Measurements from ENCODE around the gene TOM1L2. TPM values are rescaled to one million over a fixed set of nuclear protein-coding genes. Genes with fewer than 3 reads are reported as not detected.
A peak's percentile ranks its signal among the peaks of the same experiment; 100 is the strongest.

The TOM1L2 gene
- total and polyA plus RNA-seq, 4 experiments from 2014 or later, result 1.6 to 63.1 (median 35.7) TPM

DNA sequence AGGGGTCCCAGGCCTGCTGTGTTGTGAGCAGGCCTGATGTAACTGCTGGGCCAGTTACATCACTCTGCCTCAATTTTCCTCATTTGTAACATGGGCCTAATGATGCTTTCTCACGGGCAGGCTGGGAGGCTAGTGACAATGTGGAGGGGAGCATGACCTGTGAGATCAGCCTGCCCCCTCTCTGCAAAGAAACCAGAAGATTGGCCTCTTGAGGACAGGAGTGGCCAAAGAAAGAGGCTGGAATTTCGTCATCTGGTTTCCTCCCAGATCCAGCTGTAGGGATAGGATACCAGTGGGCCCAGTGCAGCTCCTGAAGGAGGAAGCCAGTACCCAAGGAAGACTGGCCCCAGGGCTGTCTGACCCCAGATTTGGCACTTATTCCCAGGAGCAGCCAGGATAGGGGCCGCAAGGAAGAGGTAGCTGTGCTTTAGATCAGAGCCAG is 134.8 kb downstream of the TOM1L2 start:
- no peaks in the 10 kb centered on the region for H3K27me3 Mint-ChIP-seq
- Histone ChIP-seq H3K27me3 (ENCODE audit: insufficient read depth, low read length) (no peaks in the 10 kb centered on the region), H3K4me3 (ENCODE audit: low read length in 2 of 2) (peak overlapping the region in 1 of 2 donors; percentile 47), H3K36me3 (ENCODE audit: insufficient read depth, low read length) (no peaks in the 10 kb centered on the region), H3K9me3 (ENCODE audit: control insufficient read depth in 1 of 2, low read length in 2 of 2) (no peaks in the 10 kb centered on the region), H3K4me1 (ENCODE audit: insufficient read depth, low read length) (peaks cover 57% of the 10 kb centered on the region), H3K27ac (ENCODE audit: low read depth, low read length) (peak overlapping the region; percentile 98)
- H3K27ac Mint-ChIP-seq, result peak overlapping the region; percentile 95 to 99 (median 97)
- H3K4me3 Mint-ChIP-seq, result peak overlapping the region; percentile 85 to 93 (median 88)
- H3K36me3 Mint-ChIP-seq, result peaks cover 0 to 6% of the 10 kb centered on the region in 2 donors
- H3K9me3 Mint-ChIP-seq, result no peaks in the 10 kb centered on the region
- POLR2A ChIA-PET (ENCODE audit: partially characterized antibody), result interaction anchor here (1.1 to 4.6 kb wide), 5 partner anchors 11 to 155 kb away, joined by 4 to 79 read pairs (median 14); no protein-coding TSS in a partner anchor
- CTCF ChIA-PET (ENCODE audit: partially characterized antibody), result interaction anchor here (1.0 to 2.0 kb wide), 4 partner anchors 10 to 196 kb away, joined by 3 to 17 read pairs (median 3); no protein-coding TSS in a partner anchor
- H3K4me1 Mint-ChIP-seq, result peaks cover 31 to 69% (median 58%) of the 10 kb centered on the region in 4 donors
- intact Hi-C loops (cut with micrococcal nuclease), result loop anchor here (2.0 to 5.0 kb wide), 2 partner anchors 13 to 120 kb away; no protein-coding TSS in a partner anchor
- no peak for DNase-seq

DNA sequence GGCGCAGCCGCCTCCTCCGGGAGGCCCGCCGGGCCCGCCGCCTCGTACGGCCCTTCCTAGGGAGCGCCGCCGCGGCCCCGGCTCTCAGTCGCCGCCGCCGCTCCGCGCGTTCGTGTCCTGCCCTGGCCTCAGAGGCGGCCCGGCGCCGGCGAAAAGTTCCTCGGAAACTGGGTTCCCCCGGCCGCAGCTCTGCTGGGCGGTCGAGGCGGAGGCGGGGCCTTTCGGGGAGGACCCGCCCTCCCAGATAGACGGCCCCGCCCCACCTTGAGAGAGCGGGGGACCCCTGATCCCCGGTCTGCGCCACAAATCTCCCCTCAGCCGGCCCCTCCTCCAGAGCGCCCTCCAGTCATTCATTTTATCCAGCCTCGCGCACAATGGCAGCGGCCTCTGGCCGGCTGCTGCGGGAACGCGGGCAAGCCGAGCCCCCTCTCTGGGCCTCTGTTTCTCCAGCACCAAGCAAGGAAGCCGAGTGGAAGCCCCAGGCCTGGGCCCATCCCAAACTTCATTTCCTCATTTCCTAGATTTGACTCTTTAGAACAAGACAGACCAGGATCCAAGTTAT is 135.3 kb downstream of the TOM1L2 start, which contains the start of gene SREBF1:
Gene SREBF1, minus strand, starts transcription at position 169 of the 562 bp plus-strand sequence. CDS start 169 bp downstream, outside the sequence.
- no peaks in the 10 kb centered on the region for H3K27me3 Mint-ChIP-seq
- ChIA-PET POLR2A (ENCODE audit: partially characterized antibody) (interaction anchor here (0.9 to 4.6 kb wide), 15 partner anchors 11 to 202 kb away, joined by 3 to 79 read pairs (median 5); partner anchors contain the start of genes ATPAF2 and GID4), CTCF (ENCODE audit: partially characterized antibody) (interaction anchor here (0.8 to 2.1 kb wide), 10 partner anchors 9 to 196 kb away, joined by 3 to 17 read pairs (median 4); no protein-coding TSS in a partner anchor)
- Histone ChIP-seq H3K4me1 (ENCODE audit: insufficient read depth, low read length) (peaks cover 57% of the 10 kb centered on the region), H3K36me3 (ENCODE audit: insufficient read depth, low read length) (no peaks in the 10 kb centered on the region), H3K4me3 (ENCODE audit: low read length in 2 of 2) (peak within 1 kb of the TSS; percentile 48 to 64), H3K27ac (ENCODE audit: low read depth, low read length) (peak within 1 kb of the TSS; percentile 98), H3K9me3 (ENCODE audit: control insufficient read depth in 1 of 2, low read length in 2 of 2) (no peaks in the 10 kb centered on the region), H3K27me3 (ENCODE audit: insufficient read depth, low read length) (no peaks in the 10 kb centered on the region)
- H3K4me1 Mint-ChIP-seq, result peaks cover 35 to 74% (median 62%) of the 10 kb centered on the region in 4 donors
- H3K9me3 Mint-ChIP-seq, result no peaks in the 10 kb centered on the region
- H3K27ac Mint-ChIP-seq, result peak within 1 kb of the TSS; percentile 95 to 99 (median 98)
- peaks cover 3 to 9% of the 10 kb centered on the region in 2 donors for H3K36me3 Mint-ChIP-seq
- DNase-seq, result peak; percentile 51 to 66 (median 58)
- intact Hi-C loops (cut with micrococcal nuclease), result loop anchor here (1.0 to 5.0 kb wide), 5 partner anchors 14 to 135 kb away; partner anchors contain the start of genes DRC3 and TOM1L2
- peak within 1 kb of the TSS; percentile 86 to 93 (median 89) for H3K4me3 Mint-ChIP-seq

DNA sequence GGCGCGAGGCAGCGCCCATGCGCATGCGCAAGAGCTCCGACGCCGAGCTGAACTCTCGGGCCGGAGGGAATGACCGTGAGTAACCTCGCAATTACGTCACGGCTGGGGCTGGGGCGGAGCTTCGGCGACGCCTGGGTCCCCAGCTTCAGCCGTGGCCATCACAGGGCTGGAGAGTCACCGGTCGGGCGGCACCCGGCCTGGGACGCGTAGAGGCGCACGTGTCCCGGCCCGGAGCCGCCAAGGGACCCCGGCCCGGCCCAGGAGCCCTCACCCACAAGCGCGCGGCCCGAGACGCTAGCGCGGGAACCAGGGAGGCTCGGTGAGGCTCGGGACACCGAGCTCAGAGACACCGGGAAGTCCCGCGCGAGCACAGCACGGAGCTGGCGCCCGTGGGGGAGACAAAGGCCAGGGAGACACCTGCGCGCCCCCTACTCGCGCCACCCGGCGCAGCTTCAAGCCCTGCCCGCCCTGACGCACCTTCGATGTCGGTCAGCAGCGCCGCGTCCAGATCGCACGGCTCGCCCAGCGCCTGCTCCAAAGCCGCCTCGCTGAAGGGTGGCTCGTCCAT is 135.9 kb downstream of the TOM1L2 start:
- H3K36me3 ChIP-seq (ENCODE audit: insufficient read depth, low read length), result no peaks in the 10 kb centered on the region
- H3K27ac ChIP-seq (ENCODE audit: low read depth, low read length), result peak overlapping the region; percentile 98
- no peaks in the 10 kb centered on the region for H3K27me3 ChIP-seq (ENCODE audit: insufficient read depth, low read length)
- peak overlapping the region; percentile 48 to 64 for H3K4me3 ChIP-seq (ENCODE audit: low read length in 2 of 2)
- Mint-ChIP-seq H3K9me3 (no peaks in the 10 kb centered on the region), H3K4me1 (peaks cover 35 to 78% (median 62%) of the 10 kb centered on the region in 4 donors), H3K4me3 (peak overlapping the region; percentile 73 to 93 (median 89)), H3K27me3 (no peaks in the 10 kb centered on the region), H3K36me3 (peaks cover 3 to 9% of the 10 kb centered on the region in 2 donors), H3K27ac (peak overlapping the region; percentile 95 to 99 (median 98))
- DNase-seq, result peak; percentile 95 to 98 (median 97)
- no peaks in the 10 kb centered on the region for H3K9me3 ChIP-seq (ENCODE audit: control insufficient read depth in 1 of 2, low read length in 2 of 2)
- intact Hi-C loops (cut with micrococcal nuclease), result loop anchor here (1.0 to 5.0 kb wide), 5 partner anchors 13 to 136 kb away; partner anchors contain the start of genes DRC3 and TOM1L2
- CTCF ChIA-PET (ENCODE audit: partially characterized antibody), result interaction anchor here (0.7 to 2.1 kb wide), 8 partner anchors 9 to 25 kb away, joined by 3 to 17 read pairs (median 5); no protein-coding TSS in a partner anchor
- POLR2A ChIA-PET (ENCODE audit: partially characterized antibody), result interaction anchor here (0.6 to 4.6 kb wide), 21 partner anchors 12 to 598 kb away, joined by 3 to 79 read pairs (median 4); partner anchors contain the start of genes ALKBH5, ATPAF2, DRC3 and GID4
- peaks cover 57% of the 10 kb centered on the region for H3K4me1 ChIP-seq (ENCODE audit: insufficient read depth, low read length)

DNA sequence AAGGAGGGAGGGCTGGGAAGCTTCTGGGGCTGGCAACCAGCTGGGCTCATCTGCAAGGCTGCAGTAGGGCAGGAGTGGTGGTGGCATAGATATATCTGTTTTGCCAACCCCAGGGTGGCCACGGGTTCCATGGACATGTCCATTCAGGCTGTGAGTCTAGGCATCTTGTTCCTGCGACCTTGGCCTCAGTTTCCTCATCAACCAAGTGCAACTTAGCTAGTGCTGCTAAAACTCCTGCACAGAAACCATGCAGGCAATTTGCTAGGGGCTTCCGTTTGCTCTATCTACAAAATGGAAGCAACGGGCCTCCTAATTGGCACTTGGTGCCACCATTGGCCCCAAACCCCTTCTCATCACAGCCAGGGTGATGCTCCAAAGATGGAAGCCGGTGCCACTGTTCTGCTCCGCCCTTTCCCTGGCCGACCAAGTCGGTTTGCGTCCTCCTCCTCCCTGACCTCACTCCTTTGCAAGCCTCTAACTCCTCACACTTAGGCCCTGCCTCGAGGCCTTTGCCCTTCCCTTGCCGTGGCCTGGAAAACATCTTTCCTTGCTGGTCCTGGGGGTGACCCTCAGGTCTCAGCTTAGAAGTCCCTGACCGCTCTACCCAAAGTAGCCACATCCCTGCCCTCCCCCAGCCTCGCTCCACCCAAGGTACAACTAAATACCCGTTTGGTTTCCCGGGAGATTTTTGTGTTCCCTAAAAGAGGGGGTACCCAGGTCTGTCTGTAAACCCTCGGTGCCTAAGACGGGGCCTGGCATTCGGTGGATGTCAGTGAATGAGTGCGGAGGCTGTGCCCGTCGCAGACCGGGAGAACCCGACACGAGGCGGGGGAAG is 136.6 kb downstream of the TOM1L2 start:
- H3K4me1 ChIP-seq (ENCODE audit: insufficient read depth, low read length), result peaks cover 63% of the 10 kb centered on the region
- peak overlapping the region; percentile 73 to 91 (median 89) for H3K4me3 Mint-ChIP-seq
- H3K27me3 ChIP-seq (ENCODE audit: insufficient read depth, low read length), result no peaks in the 10 kb centered on the region
- DNase-seq, result no peak
- peak overlapping the region; percentile 95 to 99 (median 98) for H3K27ac Mint-ChIP-seq
- no peaks in the 10 kb centered on the region for H3K9me3 Mint-ChIP-seq
- peak overlapping the region; percentile 98 for H3K27ac ChIP-seq (ENCODE audit: low read depth, low read length)
- intact Hi-C loops (cut with micrococcal nuclease), result loop anchor here (1.0 to 5.0 kb wide), 5 partner anchors 12 to 137 kb away; partner anchors contain the start of genes DRC3 and TOM1L2
- POLR2A ChIA-PET (ENCODE audit: partially characterized antibody), result interaction anchor here (0.6 to 4.6 kb wide), 20 partner anchors 13 to 598 kb away, joined by 3 to 79 read pairs (median 4); partner anchors contain the start of genes ALKBH5, ATPAF2, DRC3 and GID4
- CTCF ChIA-PET (ENCODE audit: partially characterized antibody), result interaction anchor here (0.7 to 2.1 kb wide), 8 partner anchors 8 to 25 kb away, joined by 3 to 17 read pairs (median 5); no protein-coding TSS in a partner anchor
- H3K36me3 ChIP-seq (ENCODE audit: insufficient read depth, low read length), result no peaks in the 10 kb centered on the region
- peaks cover 33 to 77% (median 57%) of the 10 kb centered on the region in 4 donors for H3K4me1 Mint-ChIP-seq
- no peaks in the 10 kb centered on the region for H3K27me3 Mint-ChIP-seq
- H3K4me3 ChIP-seq (ENCODE audit: low read length in 2 of 2), result peak overlapping the region; percentile 48 to 64
- no peaks in the 10 kb centered on the region for H3K9me3 ChIP-seq (ENCODE audit: control insufficient read depth in 1 of 2, low read length in 2 of 2)
- H3K36me3 Mint-ChIP-seq, result peaks cover 3 to 12% of the 10 kb centered on the region in 2 donors

DNA sequence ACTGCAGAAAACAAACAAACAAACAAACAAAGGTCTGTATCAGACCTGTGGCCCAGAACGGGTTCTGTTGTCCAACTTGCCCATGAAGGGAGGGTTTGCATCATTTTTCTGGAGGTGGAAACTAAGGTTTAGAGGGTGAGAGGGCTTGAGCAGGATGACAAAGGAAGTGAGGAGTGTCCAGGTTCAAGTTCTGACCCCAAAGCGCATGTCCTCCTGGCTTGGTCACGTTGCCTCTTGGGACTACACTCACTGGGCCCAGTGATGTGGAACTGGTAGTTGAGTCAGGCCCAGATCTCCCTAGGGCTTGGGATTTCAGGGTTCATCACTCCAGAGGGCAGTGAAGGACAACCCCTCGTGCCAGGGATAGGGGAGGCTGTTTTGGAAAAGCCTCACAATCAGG is 137.2 kb downstream of the TOM1L2 start:
- Histone ChIP-seq H3K36me3 (ENCODE audit: insufficient read depth, low read length) (no peaks in the 10 kb centered on the region), H3K27ac (ENCODE audit: low read depth, low read length) (peak overlapping the region; percentile 98), H3K4me1 (ENCODE audit: insufficient read depth, low read length) (peaks cover 63% of the 10 kb centered on the region), H3K9me3 (ENCODE audit: control insufficient read depth in 1 of 2, low read length in 2 of 2) (no peaks in the 10 kb centered on the region), H3K4me3 (ENCODE audit: low read length in 2 of 2) (no peak overlapping the region), H3K27me3 (ENCODE audit: insufficient read depth, low read length) (no peaks in the 10 kb centered on the region)
- Mint-ChIP-seq H3K4me3 (peak overlapping the region; percentile 52 to 91 (median 80)), H3K27me3 (no peaks in the 10 kb centered on the region), H3K9me3 (no peaks in the 10 kb centered on the region), H3K36me3 (peaks cover 3 to 12% of the 10 kb centered on the region in 2 donors), H3K4me1 (peaks cover 33 to 77% (median 57%) of the 10 kb centered on the region in 4 donors), H3K27ac (peak overlapping the region; percentile 95 to 99 (median 98))
- DNase-seq, result no peak
- ChIA-PET CTCF (ENCODE audit: partially characterized antibody) (interaction anchor here (1.4 to 2.8 kb wide), 4 partner anchors 9 to 27 kb away, joined by 3 to 11 read pairs (median 6); no protein-coding TSS in a partner anchor), POLR2A (ENCODE audit: partially characterized antibody) (interaction anchor here (1.5 to 4.6 kb wide), 3 partner anchors 12 to 204 kb away, joined by 4 to 79 read pairs (median 6); partner anchors contain the start of genes ATPAF2 and GID4)
- intact Hi-C loops (cut with micrococcal nuclease), result loop anchor here (5.0 kb wide), 1 partner anchor 122 kb away; no protein-coding TSS in a partner anchor

Data from CD4-positive, alpha-beta memory T cell (primary cell).